NCI-H187 treated with DMSO at 0.1 percent for 48 hours (cell line): Measurements from ENCODE around the gene SLC7A7.
"Not testable (repeated sequence)": the region's sequence is repeated elsewhere in the genome, so short reads cannot be mapped to it uniquely, and the experiment has no call there.

Experiments used
- DNase-seq: peaks from one replicate; lab custom pipeline; 2025; lab: John Stamatoyannopoulos, UW

SLC7A7 gene

GRCh38 chr14:22820731-22821130, 5.5 kb upstream of the SLC7A7 start:
- DNase-seq = no peak

- no peak for DNase-seq
These were observed 4.1 kb upstream of the SLC7A7 start for GRCh38 chr14:22819151-22819988.

GRCh38 chr14:22814373-22814772, 862 bp downstream of the SLC7A7 start:
- no peak for DNase-seq

- no peak for DNase-seq
These were observed 2.1 kb downstream of the SLC7A7 start for GRCh38 chr14:22813145-22813544.

GRCh38 chr14:22812744-22813143, 2.5 kb downstream of the SLC7A7 start:
- no peak for DNase-seq

- DNase-seq = no peak
These were observed 3.5 kb downstream of the SLC7A7 start for GRCh38 chr14:22811722-22812121.

GRCh38 chr14:22808388-22809209, 6.6 kb downstream of the SLC7A7 start:
- no peak for DNase-seq

GRCh38 chr14:22807432-22808087, 7.7 kb downstream of the SLC7A7 start:
- DNase-seq = no peak

- DNase-seq = not testable (repeated sequence)
These were observed 10.0 kb downstream of the SLC7A7 start for GRCh38 chr14:22805235-22805634.

GRCh38 chr14:22803687-22803974, 11.6 kb downstream of the SLC7A7 start:
- no peak for DNase-seq

- no peak for DNase-seq
These were observed 12.2 kb downstream of the SLC7A7 start for GRCh38 chr14:22802860-22803686.

- no peak for DNase-seq
These were observed 13.5 kb downstream of the SLC7A7 start for GRCh38 chr14:22801716-22802115.

GRCh38 chr14:22800346-22800745, 14.9 kb downstream of the SLC7A7 start:
- DNase-seq = no peak

GRCh38 chr14:22798528-22798927, 16.7 kb downstream of the SLC7A7 start:
- DNase-seq = no peak

GRCh38 chr14:22797017-22797917, 18.0 kb downstream of the SLC7A7 start:
- no peak for DNase-seq

- DNase-seq = no peak
These were observed 19.0 kb downstream of the SLC7A7 start for GRCh38 chr14:22796087-22796707.

- DNase-seq = no peak
These were observed 20.7 kb downstream of the SLC7A7 start for GRCh38 chr14:22794551-22794951.

- DNase-seq = no peak
These were observed 21.3 kb downstream of the SLC7A7 start for GRCh38 chr14:22793976-22794375.

- DNase-seq = not testable (repeated sequence)
These were observed 21.7 kb downstream of the SLC7A7 start for GRCh38 chr14:22793550-22793949.

- DNase-seq = no peak
These were observed 23.1 kb downstream of the SLC7A7 start for GRCh38 chr14:22792158-22792557.
